OCI-LY7 (cell line): Measurements from ENCODE around the gene GABARAP. TPM values are rescaled to one million over a fixed set of nuclear protein-coding genes. Genes with fewer than 3 reads are reported as not detected.
A peak's percentile ranks its signal among the peaks of the same experiment; 100 is the strongest.

Experiments
- BruUV-seq: library from RNA; stranded (reverse); fragments of 400-500 nt; replicated peaks from 2 replicates; lab custom pipeline; 2021; lab: Mats Ljungman, UMichigan
- CTCF ChIA-PET: fragments of 300-600 bp; sonication (Branson Sonifier 250); formaldehyde crosslinking; loops from one replicate; lab custom pipeline; 2022; ENCODE audit warnings: antibody characterized with exemption; ENCODE audit not compliant: unreplicated experiment; lab: Charles Lee
- POLR2A ChIA-PET: fragments of 300-600 bp; sonication (Branson Sonifier 250); formaldehyde crosslinking; loops from one replicate; lab custom pipeline; 2022; ENCODE audit warnings: antibody characterized with exemption; lab: Charles Lee
- DNase-seq: peaks from one replicate; pipeline ENCODE4 v3.0.0-alpha.2; 2015; ENCODE audit warnings: low spot score
- H2AFZ ChIP-seq: fragments of 200-600 bp; sonication (generic), shearing (Covaris generic); 2 replicates; pipeline ENCODE4 v1.6.1; 2014; ENCODE audit warnings: mild to moderate bottlenecking, antibody characterized with exemption, low read length, moderate library complexity
- H3K27ac ChIP-seq: fragments of 200-600 bp; sonication (generic); 2 replicates; pipeline ENCODE4 v1.5.1; 2014; ENCODE audit warnings: mixed run types, low read depth, mild to moderate bottlenecking, moderate library complexity, low read length, inconsistent platforms; ENCODE audit not compliant: poor library complexity, severe bottlenecking
- H3K36me3 ChIP-seq: fragments of 200-600 bp; sonication (generic); 2 replicates; pipeline ENCODE4 v1.6.1; 2014; ENCODE audit warnings: mild to moderate bottlenecking, antibody characterized with exemption, low read length, moderate library complexity, mixed read lengths; ENCODE audit not compliant: insufficient read depth
- H3K4me1 ChIP-seq: fragments of 200-600 bp; sonication (generic); 2 replicates; pipeline ENCODE4 v1.5.1; 2014; ENCODE audit warnings: mild to moderate bottlenecking, low read length; ENCODE audit not compliant: insufficient read depth, poor library complexity, severe bottlenecking
- H3K4me2 ChIP-seq: fragments of 200-600 bp; sonication (generic); 2 replicates; pipeline ENCODE4 v1.6.1; 2014; ENCODE audit warnings: mild to moderate bottlenecking, low read length
- H3K4me3 ChIP-seq: fragments of 200-600 bp; sonication (generic); 2 replicates; pipeline ENCODE4 v1.5.1; 2014; ENCODE audit warnings: mild to moderate bottlenecking, low read depth, low read length; ENCODE audit not compliant: poor library complexity, severe bottlenecking
- H3K79me2 ChIP-seq: fragments of 200-600 bp; sonication (generic); 2 replicates; pipeline ENCODE4 v1.6.1; 2016; ENCODE audit warnings: low read depth, mild to moderate bottlenecking, low read length, moderate library complexity, mixed read lengths; ENCODE audit not compliant: insufficient read depth
- H3K9me2 ChIP-seq: fragments of 200-600 bp; sonication (generic); 2 replicates; pipeline ENCODE4 v1.6.1; 2016; ENCODE audit warnings: mild to moderate bottlenecking, low read length, mixed read lengths; ENCODE audit not compliant: insufficient read depth
- H3K9me3 ChIP-seq: fragments of 200-600 bp; sonication (generic); 2 replicates; pipeline ENCODE4 v1.6.1; 2014; ENCODE audit warnings: mild to moderate bottlenecking, mixed run types, low read length, mixed read lengths
- H4K20me1 ChIP-seq: fragments of 200-600 bp; sonication (generic); 2 replicates; pipeline ENCODE4 v1.6.1; 2014; ENCODE audit warnings: mild to moderate bottlenecking, antibody characterized with exemption, low read length, moderate library complexity, mixed read lengths; ENCODE audit not compliant: insufficient read depth
- EZH2phosphoT487 ChIP-seq: fragments of 200-600 bp; sonication (generic); IDR thresholded peaks from 2 replicates; pipeline ENCODE4 v1.6.1; 2018; ENCODE audit warnings: low read depth, borderline replicate concordance, mild to moderate bottlenecking, mixed run types, antibody characterized with exemption, low read length, moderate library complexity, mixed read lengths
- intact Hi-C: fragments of 100-400 bp; cut with micrococcal nuclease; formaldehyde crosslinking; loops from one replicate; pipeline ENCODE4 v1.10.0; 2022; ENCODE audit not compliant: unreplicated experiment
- total RNA-seq, 2 experiments: library from RNA; depleted of rRNA in 1 of 2; stranded (reverse); fragments of >200 nt in 1 of 2; shearing (Covaris generic) in 1 of 2; gene quantifications; 2 replicates each; pipeline ENCODE4 v1.2.3, GENCODE V29; 2014 to 2022
- TF ChIP-seq, protein P1 (sequence below): fragments of 200-600 bp; sonication (generic); conservative IDR thresholded peaks from 2 replicates; pipeline ENCODE4 v1.5.1; 2014; ENCODE audit warnings: mild to moderate bottlenecking, antibody characterized with exemption, low read length, moderate library complexity, mixed read lengths

GABARAP gene
- total RNA-seq, 2 experiments from 2014 or later, result 128 to 199 TPM

DNA sequence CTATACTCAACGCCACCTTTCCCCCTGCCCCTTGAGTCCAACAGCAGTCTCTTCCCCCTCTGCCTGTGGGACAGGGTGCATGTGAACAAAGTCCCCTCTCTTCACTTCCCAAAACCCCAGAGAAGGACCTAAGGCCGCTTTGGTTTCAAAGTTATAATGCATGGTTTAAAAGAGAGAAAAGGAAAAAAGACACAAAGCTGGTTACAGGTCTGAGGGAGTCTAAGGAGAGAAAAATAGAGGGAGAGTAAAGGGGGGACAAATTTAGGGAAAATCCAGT, 1.1 kb upstream of the GABARAP start:
- Histone ChIP-seq H3K9me2 (no peaks in the 10 kb centered on the region), H3K27ac (peak overlapping the region; percentile 26), H4K20me1 (no peaks in the 10 kb centered on the region), H3K4me1 (peaks cover 31% of the 10 kb centered on the region), H3K36me3 (peaks cover 65% of the 10 kb centered on the region), H3K79me2 (peaks cover 38% of the 10 kb centered on the region), H3K9me3 (no peaks in the 10 kb centered on the region), H3K4me2 (peak overlapping the region; percentile 93), H2AFZ (no peak overlapping the region), H3K4me3 (peak overlapping the region; percentile 86)
- ChIA-PET CTCF (no interaction called here), POLR2A (no interaction called here)
- no peak for TF ChIP-seq EZH2phosphoT487
- TF ChIP-seq, protein P1, sequence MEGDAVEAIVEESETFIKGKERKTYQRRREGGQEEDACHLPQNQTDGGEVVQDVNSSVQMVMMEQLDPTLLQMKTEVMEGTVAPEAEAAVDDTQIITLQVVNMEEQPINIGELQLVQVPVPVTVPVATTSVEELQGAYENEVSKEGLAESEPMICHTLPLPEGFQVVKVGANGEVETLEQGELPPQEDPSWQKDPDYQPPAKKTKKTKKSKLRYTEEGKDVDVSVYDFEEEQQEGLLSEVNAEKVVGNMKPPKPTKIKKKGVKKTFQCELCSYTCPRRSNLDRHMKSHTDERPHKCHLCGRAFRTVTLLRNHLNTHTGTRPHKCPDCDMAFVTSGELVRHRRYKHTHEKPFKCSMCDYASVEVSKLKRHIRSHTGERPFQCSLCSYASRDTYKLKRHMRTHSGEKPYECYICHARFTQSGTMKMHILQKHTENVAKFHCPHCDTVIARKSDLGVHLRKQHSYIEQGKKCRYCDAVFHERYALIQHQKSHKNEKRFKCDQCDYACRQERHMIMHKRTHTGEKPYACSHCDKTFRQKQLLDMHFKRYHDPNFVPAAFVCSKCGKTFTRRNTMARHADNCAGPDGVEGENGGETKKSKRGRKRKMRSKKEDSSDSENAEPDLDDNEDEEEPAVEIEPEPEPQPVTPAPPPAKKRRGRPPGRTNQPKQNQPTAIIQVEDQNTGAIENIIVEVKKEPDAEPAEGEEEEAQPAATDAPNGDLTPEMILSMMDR, result no peak
- intact Hi-C loops, result loop anchor here (5.0 kb wide), 1 partner anchor 329 kb away; no protein-coding TSS in a partner anchor
- BruUV-seq, result no TSS peak
- no peak for DNase-seq

DNA sequence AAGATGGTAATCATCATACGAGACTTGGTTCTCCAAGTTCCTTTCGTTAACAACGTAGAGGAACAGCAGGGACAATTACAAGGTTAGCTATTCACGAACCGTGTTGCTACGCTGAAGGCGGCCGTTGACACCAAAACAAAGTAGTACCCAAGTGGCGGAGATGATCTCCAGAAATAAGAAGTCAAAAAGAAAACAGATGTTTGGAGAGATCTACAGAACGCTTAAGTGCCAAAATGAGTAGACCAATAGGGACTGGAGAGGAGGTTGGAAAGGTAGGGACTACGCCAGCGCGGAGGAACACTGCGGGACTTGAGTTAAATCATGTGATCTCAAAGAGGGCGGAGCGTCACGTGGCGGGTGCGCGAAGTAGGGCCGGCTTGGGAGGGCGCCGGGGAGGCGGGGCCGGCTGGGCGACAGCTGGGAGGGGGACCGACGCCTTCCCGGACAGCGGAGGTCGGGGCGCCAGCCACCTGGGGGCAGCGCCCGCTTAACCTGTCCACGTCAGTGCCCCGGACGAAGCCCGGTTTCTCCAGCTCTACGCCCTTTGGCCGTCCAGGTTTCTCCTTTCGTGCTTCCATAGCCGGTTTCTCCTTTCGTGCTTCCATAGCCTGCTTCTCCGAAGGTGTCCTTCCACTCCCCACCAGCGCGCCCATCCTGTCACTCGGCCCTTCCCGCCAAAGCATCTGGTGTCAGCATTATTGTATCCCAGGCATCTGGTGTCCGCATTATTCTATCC, 636 bp upstream of the GABARAP start:
- ChIA-PET POLR2A (interaction anchor here (0.6 to 0.7 kb wide), 4 partner anchors 17 to 1294 kb away, joined by 3 to 7 read pairs (median 4); partner anchors contain the start of genes ACADVL and DLG4), CTCF (no interaction called here)
- no TSS peak for BruUV-seq
- H3K4me3 ChIP-seq, result peak overlapping the region; percentile 86
- peaks cover 33% of the 10 kb centered on the region for H3K79me2 ChIP-seq
- TF ChIP-seq EZH2phosphoT487, result no peak
- TF ChIP-seq, protein P1, result no peak
- H3K9me3 ChIP-seq, result no peaks in the 10 kb centered on the region
- intact Hi-C loops, result loop anchor here (5.0 kb wide), 1 partner anchor 329 kb away; no protein-coding TSS in a partner anchor
- peak overlapping the region; percentile 93 for H3K4me2 ChIP-seq
- H3K9me2 ChIP-seq, result no peaks in the 10 kb centered on the region
- peaks cover 31% of the 10 kb centered on the region for H3K4me1 ChIP-seq
- H2AFZ ChIP-seq, result peak overlapping the region; percentile 42; the same call in 1 of the 2 replicates
- H3K27ac ChIP-seq, result peak overlapping the region; percentile 72
- no peaks in the 10 kb centered on the region for H4K20me1 ChIP-seq
- peak; percentile 93 for DNase-seq
- peaks cover 63% of the 10 kb centered on the region for H3K36me3 ChIP-seq
